Tongue (tissue), 2 donors: ENCODE measurements around the gene PGPEP1. TPM values are rescaled to one million over a fixed set of nuclear protein-coding genes. Genes with fewer than 3 reads are reported as not detected.

Source experiments
- DNase-seq: peaks from one replicate; pipeline ENCODE4 v3.0.0-alpha.2; 2015
- total RNA-seq: library from RNA; depleted of rRNA; stranded (reverse); fragments of >200 nt; gene quantifications from one replicate; pipeline ENCODE4 v1.2.3, GENCODE V29; 2014

PGPEP1 gene
- 12.7 TPM for total RNA-seq

- DNase-seq: peak; percentile 79
Observed at GRCh38 chr19:18340190-18340989, at the start of gene PGPEP1. Gene PGPEP1 (plus strand): TSS chr19:18340598. CDS start chr19:18340682, 84 bp downstream.

- DNase-seq: no peak
Observed at GRCh38 chr19:18291019-18291524, 49.3 kb upstream of the PGPEP1 start.

GRCh38 chr19:18291590-18292461, 48.6 kb upstream of the PGPEP1 start:
- peak; percentile 87 for DNase-seq

GRCh38 chr19:18292462-18292809, 48.0 kb upstream of the PGPEP1 start:
- DNase-seq: no peak

GRCh38 chr19:18292810-18293641, 47.4 kb upstream of the PGPEP1 start:
- DNase-seq: peak; percentile 90

GRCh38 chr19:18293642-18294466, 46.5 kb upstream of the PGPEP1 start:
- DNase-seq: no peak

GRCh38 chr19:18294467-18294864, 45.9 kb upstream of the PGPEP1 start:
- no peak for DNase-seq

- DNase-seq: no peak
Observed at GRCh38 chr19:18295034-18295451, 45.4 kb upstream of the PGPEP1 start.

GRCh38 chr19:18297308-18297707, 43.1 kb upstream of the PGPEP1 start:
- DNase-seq: no peak

GRCh38 chr19:18298601-18299000, 41.8 kb upstream of the PGPEP1 start:
- DNase-seq: no peak

GRCh38 chr19:18299654-18300053, 40.7 kb upstream of the PGPEP1 start:
- DNase-seq: no peak

- peak; percentile 77 for DNase-seq
Observed at GRCh38 chr19:18300930-18301717, 39.3 kb upstream of the PGPEP1 start.

GRCh38 chr19:18301718-18302111, 38.7 kb upstream of the PGPEP1 start:
- DNase-seq: no peak

GRCh38 chr19:18304208-18304457, 36.3 kb upstream of the PGPEP1 start:
- DNase-seq: no peak

GRCh38 chr19:18304458-18305310, 35.7 kb upstream of the PGPEP1 start:
- peak; percentile 91 for DNase-seq

GRCh38 chr19:18306209-18306887, 34.0 kb upstream of the PGPEP1 start:
- DNase-seq: no peak

- peak; percentile 73 for DNase-seq
Observed at GRCh38 chr19:18306888-18307260, 33.5 kb upstream of the PGPEP1 start.

GRCh38 chr19:18307271-18307681, 33.1 kb upstream of the PGPEP1 start:
- no peak for DNase-seq
